A673 (cell line): Measurements from ENCODE around the gene FAM227A. TPM values are rescaled to one million over a fixed set of nuclear protein-coding genes. Genes with fewer than 3 reads are reported as not detected.

ENCODE experiments used
- BruUV-seq: library from RNA; stranded (reverse); fragments of 400-500 nt; replicated peaks from 2 replicates; lab custom pipeline; 2021; lab: Mats Ljungman, UMichigan
- CTCF ChIA-PET: fragments of 300-600 bp; sonication (Branson Sonifier 250); formaldehyde crosslinking; loops from one replicate; lab custom pipeline; 2022; ENCODE audit warnings: antibody characterized with exemption; lab: Charles Lee
- POLR2A ChIA-PET: fragments of 300-600 bp; sonication (Branson Sonifier 250); formaldehyde crosslinking; loops from one replicate; lab custom pipeline; 2022; ENCODE audit warnings: antibody characterized with exemption; ENCODE audit not compliant: low non-redundant PET; lab: Charles Lee
- DNase-seq: peaks from one replicate; pipeline ENCODE4 v3.0.0-alpha.2; 2015; ENCODE audit warnings: low spot score
- H3K27ac ChIP-seq: fragments of 200-600 bp; sonication (generic); 2 replicates; pipeline ENCODE4 v1.5.1; 2016; ENCODE audit warnings: mixed run types, low read depth, mild to moderate bottlenecking, mixed read lengths, antibody characterized with exemption, low read length; ENCODE audit not compliant: poor library complexity, severe bottlenecking
- H3K27me3 ChIP-seq: fragments of 200-600 bp; sonication (generic); replicated peaks from 2 replicates; pipeline ENCODE4 v1.6.1; 2017; ENCODE audit warnings: mixed run types, low read depth, mild to moderate bottlenecking, mixed read lengths, antibody characterized with exemption, low read length; ENCODE audit not compliant: insufficient read depth, poor library complexity
- H3K36me3 ChIP-seq: fragments of 200-600 bp; sonication (generic); 2 replicates; pipeline ENCODE4 v1.6.1; 2016; ENCODE audit warnings: mixed run types, mild to moderate bottlenecking, mixed read lengths, antibody characterized with exemption, low read length; ENCODE audit not compliant: insufficient read depth, poor library complexity, severe bottlenecking
- H3K4me1 ChIP-seq: fragments of 200-600 bp; sonication (generic); 2 replicates; pipeline ENCODE4 v1.6.1; 2017; ENCODE audit warnings: mixed run types, mild to moderate bottlenecking, mixed read lengths, antibody characterized with exemption, low read length; ENCODE audit not compliant: insufficient read depth, poor library complexity, severe bottlenecking
- H3K4me3 ChIP-seq: fragments of 200-600 bp; sonication (generic); 2 replicates; pipeline ENCODE4 v1.5.1; 2016; ENCODE audit warnings: low read depth, mixed run types, mild to moderate bottlenecking, mixed read lengths, low read length; ENCODE audit not compliant: poor library complexity, severe bottlenecking
- H3K9me3 ChIP-seq: fragments of 200-600 bp; sonication (generic); 2 replicates; pipeline ENCODE4 v1.6.1; 2016; ENCODE audit warnings: mixed run types, low read depth, mild to moderate bottlenecking, mixed read lengths, antibody characterized with exemption, low read length; ENCODE audit not compliant: poor library complexity, severe bottlenecking
- CTCF ChIP-seq: fragments of 300-800, 200-600 bp; sonication (generic); conservative IDR thresholded peaks from 2 replicates; pipeline ENCODE4 v1.5.1; 2017; ENCODE audit warnings: low read depth, mild to moderate bottlenecking, antibody characterized with exemption, low read length, moderate library complexity, mixed read lengths
- EZH2 ChIP-seq: fragments of 200-600 bp; sonication (generic); IDR thresholded peaks from 2 replicates; pipeline ENCODE4 v1.6.1; 2017; ENCODE audit warnings: borderline replicate concordance, low read depth, mild to moderate bottlenecking, mixed read lengths, antibody characterized with exemption, low read length; ENCODE audit not compliant: poor library complexity, severe bottlenecking
- intact Hi-C: fragments of 100-400 bp; cut with micrococcal nuclease; formaldehyde crosslinking; loops from one replicate; pipeline ENCODE4 v1.10.0; 2022; ENCODE audit not compliant: unreplicated experiment
- total RNA-seq: library from RNA; stranded (reverse); gene quantifications from 2 replicates; pipeline ENCODE4 v1.2.3, GENCODE V29; 2021

Gene FAM227A
- total RNA-seq, 1 experiment from 2014 or later: 3.8 TPM

- no peak for TF ChIP-seq CTCF
- TF ChIP-seq EZH2: no peak
- BruUV-seq: no TSS peak
- H3K4me1 ChIP-seq: no peaks in the 10 kb centered on the region
- CTCF ChIA-PET: no interaction called here
- no peaks in the 10 kb centered on the region for H3K27me3 ChIP-seq
- POLR2A ChIA-PET: interaction anchor here (0.8 kb wide), 1 partner anchor 970 kb away, joined by 17 read pairs; no protein-coding TSS in a partner anchor
- H3K27ac ChIP-seq: no peak overlapping the region
- H3K36me3 ChIP-seq: no peaks in the 10 kb centered on the region
- intact Hi-C loops: no loop called here
- no peaks in the 10 kb centered on the region for H3K9me3 ChIP-seq
- no peak overlapping the region for H3K4me3 ChIP-seq
- no peak for DNase-seq
Observed at GRCh38 chr22:38554281-38554680, 101.9 kb downstream of the FAM227A start.

- Histone ChIP-seq H3K27me3 (no peaks in the 10 kb centered on the region), H3K36me3 (no peaks in the 10 kb centered on the region), H3K4me1 (no peaks in the 10 kb centered on the region), H3K9me3 (no peaks in the 10 kb centered on the region), H3K27ac (no peak overlapping the region), H3K4me3 (no peak overlapping the region)
- POLR2A ChIA-PET: no interaction called here
- CTCF ChIA-PET: interaction anchor here (0.7 kb wide), 1 partner anchor 907 kb away, joined by 3 read pairs; no protein-coding TSS in a partner anchor
- BruUV-seq: no TSS peak
- intact Hi-C loops: no loop called here
- no peak for DNase-seq
- TF ChIP-seq EZH2 (no peak), CTCF (no peak)
Observed at GRCh38 chr22:38549101-38549894, 106.9 kb downstream of the FAM227A start.

GRCh38 chr22:38540701-38541100 lies 115.5 kb downstream of the FAM227A start:
- H3K27me3 ChIP-seq: no peaks in the 10 kb centered on the region
- no peak overlapping the region for H3K4me3 ChIP-seq
- H3K9me3 ChIP-seq: no peaks in the 10 kb centered on the region
- no peak for TF ChIP-seq CTCF
- no peak for DNase-seq
- ChIA-PET CTCF (no interaction called here), POLR2A (no interaction called here)
- intact Hi-C loops: no loop called here
- H3K36me3 ChIP-seq: no peaks in the 10 kb centered on the region
- H3K27ac ChIP-seq: no peak overlapping the region
- H3K4me1 ChIP-seq: no peaks in the 10 kb centered on the region
- BruUV-seq: no TSS peak
